Stimulated activated CD4-positive, alpha-beta T cell treated with anti-CD3 and anti-CD28 coated beads, Interleukin-4, amount 100 ng/mL, for 48 hours (primary cell): ENCODE measurements around the gene WDR43.

Experiments
- DNase-seq, 2 donors: peaks; one replicate each; pipeline ENCODE4 v3.0.0-alpha.2; 2020; ENCODE audit warnings: low read depth in 2 of 2

Gene WDR43

DNA sequence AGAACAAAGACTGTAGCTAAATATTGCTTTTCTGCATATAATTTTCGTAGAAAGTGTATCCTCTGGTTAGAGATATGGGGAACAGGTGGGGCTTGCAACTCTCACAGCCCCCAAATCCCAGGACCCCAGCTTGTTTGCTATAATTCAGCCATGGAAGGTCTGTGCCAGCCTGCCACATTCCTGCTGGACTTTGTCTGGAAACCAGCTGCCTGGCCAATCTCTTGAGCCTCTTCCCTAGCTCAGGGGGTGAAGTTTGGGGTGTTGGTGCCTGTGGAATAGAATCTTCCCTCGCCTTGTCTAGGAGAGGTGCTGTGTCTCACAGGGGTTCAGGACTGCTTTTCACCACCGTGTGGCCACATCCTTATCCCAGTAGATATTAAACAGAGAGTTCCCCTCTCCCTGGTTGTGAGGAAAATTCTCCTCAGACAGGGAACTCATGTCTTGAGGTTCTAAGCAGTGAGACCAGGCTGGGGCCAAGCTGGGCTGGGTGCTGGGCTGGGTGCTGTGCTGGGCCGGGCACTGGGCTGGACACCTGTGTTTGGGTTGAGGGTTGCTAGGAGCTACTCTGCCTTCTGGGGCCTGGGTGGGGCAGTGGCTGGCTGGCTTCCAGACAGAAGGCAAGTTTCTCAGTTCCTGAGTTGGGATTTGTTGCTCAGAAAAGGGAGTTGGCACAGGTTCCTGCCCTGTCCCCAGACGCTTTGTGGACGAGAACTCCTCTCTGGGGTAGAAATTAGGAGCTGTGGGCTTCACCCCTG is 98.9 kb downstream of the WDR43 start:
- DNase-seq, result no peak

DNA sequence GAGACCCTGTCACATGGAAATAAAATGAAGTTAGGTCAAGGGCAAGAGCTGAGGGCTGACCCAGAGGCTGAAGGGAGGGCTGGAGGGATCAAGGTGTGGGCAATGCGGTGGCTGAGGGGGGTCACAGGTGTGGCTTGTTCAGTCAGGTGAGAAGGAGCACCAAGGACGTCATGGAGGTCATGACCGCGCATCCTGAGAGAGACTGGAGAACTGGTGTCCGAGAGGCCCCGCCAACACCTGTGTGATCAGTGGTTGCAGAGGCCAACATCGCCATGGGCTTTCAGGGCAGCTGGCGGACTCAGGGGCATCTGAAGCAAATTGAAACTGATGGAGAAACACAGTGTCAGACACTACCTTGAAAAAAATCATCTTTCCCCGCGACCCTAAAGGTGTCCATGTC is 99.6 kb downstream of the WDR43 start:
- no peak for DNase-seq

DNA sequence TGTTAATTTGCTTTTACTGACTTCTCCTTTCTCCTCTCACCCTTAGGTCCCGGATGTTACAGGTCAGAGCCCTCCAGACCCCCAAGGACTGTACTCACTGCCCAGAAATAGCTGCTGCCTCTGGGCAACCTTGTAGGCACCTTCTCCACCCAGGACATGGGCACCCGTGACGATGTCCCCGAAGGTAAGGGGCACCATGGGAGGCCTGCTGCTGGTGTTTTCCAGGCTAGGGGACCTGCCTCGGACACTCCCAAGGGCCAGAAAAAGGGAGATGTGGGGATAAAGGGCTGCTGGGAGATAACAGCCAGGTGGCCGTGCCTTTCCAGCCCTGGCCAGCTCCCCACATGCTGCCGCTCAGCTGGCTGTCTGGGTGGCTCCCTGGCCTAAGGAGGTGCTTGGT is 100.2 kb downstream of the WDR43 start:
- no peak for DNase-seq

DNA sequence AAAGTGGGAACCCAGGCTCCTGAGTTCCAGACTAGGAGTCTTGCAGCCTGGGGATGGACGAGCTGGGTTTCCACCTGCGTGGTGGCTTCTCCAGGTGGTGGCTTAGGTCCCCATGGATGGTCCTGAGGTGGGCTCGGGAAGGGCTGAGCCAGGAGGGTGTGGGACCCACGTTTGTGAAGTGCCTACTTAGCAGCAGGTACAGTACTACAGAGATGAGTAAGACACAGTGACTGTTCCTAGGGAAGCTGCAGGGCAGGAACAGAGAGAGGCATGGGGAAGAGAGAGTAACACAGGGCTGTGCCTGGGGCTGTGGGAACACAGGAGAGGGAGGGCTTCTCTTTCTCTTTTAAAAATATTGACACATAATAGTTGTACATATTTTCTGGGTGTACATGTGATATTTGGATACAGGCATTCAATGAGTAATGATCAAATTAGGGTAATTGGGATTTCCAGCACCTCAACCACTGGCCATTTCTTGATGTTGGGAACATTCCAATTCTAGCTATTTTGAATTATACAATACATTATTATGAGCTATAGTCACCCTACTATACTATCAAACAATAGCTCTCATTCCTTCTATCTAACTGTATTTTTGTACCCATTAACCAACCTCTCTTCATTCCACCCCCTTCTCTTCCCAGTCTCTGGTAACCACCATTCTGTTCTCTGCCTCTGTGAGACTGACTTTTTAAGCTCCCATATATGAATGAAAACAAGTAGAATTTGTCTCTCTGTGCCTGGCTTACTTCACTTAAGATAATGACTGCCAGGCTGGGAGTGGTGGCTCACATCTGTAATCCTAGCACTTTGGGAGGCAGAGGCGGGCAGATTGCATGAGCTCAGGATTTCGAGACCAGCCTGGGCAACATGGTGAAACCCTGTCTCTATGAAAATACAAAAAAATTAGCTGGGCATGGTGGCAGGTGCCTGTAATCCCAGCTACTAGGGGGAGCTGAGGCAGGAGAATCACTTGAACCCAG is 101.6 kb downstream of the WDR43 start:
- DNase-seq, result no peak

GRCh38 chr2:28997237-28997846 is 102.9 kb downstream of the WDR43 start:
- DNase-seq, result no peak
